A549 (cell line): ENCODE data around the gene ITGB2.

Experiments
- CEBPB ChIP-seq, 2 experiments: fragments of >200 bp in 1 of 2; sonication (Bioruptor Twin) in 1 of 2; formaldehyde crosslinking in 1 of 2; IDR thresholded peaks; 2 replicates each; pipeline ENCODE4 v1.6.1; 2012 to 2016
- FOSL2 ChIP-seq, 2 experiments: fragments of 450-650 bp in 1 of 2; fragments of >200 bp in 1 of 2; sonication (Bioruptor Twin) in 1 of 2; formaldehyde crosslinking; IDR thresholded peaks; 2 replicates each; pipeline versions ENCODE4 v1.5.0 to v1.6.1; 2016 to 2020; ENCODE audit warnings: mild to moderate bottlenecking in 1 of 2, moderate library complexity in 1 of 2
- KDM5A ChIP-seq: fragments of 200-600 bp; sonication (generic); IDR thresholded peaks from 2 replicates; pipeline ENCODE4 v1.6.1; 2016; ENCODE audit warnings: antibody characterized with exemption, mild to moderate bottlenecking
- MAFK ChIP-seq: fragments of 450-650 bp; IDR thresholded peaks from 2 replicates; pipeline ENCODE4 v1.6.1; 2014; ENCODE audit not compliant: partially characterized antibody
- NFE2L2 ChIP-seq: fragments of 150-350 bp; conservative IDR thresholded peaks from 2 replicates; pipeline ENCODE4 v1.6.1; 2014; ENCODE audit warnings: low read length
- POLR2A ChIP-seq: IDR thresholded peaks from 2 replicates; pipeline ENCODE4 v1.6.1; 2012; ENCODE audit warnings: mild to moderate bottlenecking, low read length
- RAD21 ChIP-seq, 2 experiments: fragments of >200 bp in 1 of 2; sonication (Bioruptor Twin) in 1 of 2; formaldehyde crosslinking in 1 of 2; IDR thresholded peaks in 1 of 2; conservative IDR thresholded peaks in 1 of 2; 2 replicates in 1 of 2; 3 replicates in 1 of 2; pipeline ENCODE4 v1.6.1; 2012 to 2018; ENCODE audit warnings: inconsistent platforms in 1 of 2
- RCOR1 ChIP-seq: fragments of 150-350 bp; IDR thresholded peaks from 2 replicates; pipeline ENCODE4 v1.6.1; 2014; ENCODE audit warnings: antibody characterized with exemption, low read length, low read depth
- TF ChIP-seq, protein P1 (sequence below): fragments of >200 bp; sonication (Bioruptor Twin); formaldehyde crosslinking; IDR thresholded peaks from 3 replicates; pipeline ENCODE4 v1.5.1; 2016
- TF ChIP-seq, protein P2 (sequence below): IDR thresholded peaks from 2 replicates; pipeline ENCODE4 v1.6.1; 2012; ENCODE audit warnings: low read depth, borderline replicate concordance
- TF ChIP-seq, protein P3 (sequence below): fragments of 150-350 bp; IDR thresholded peaks from 2 replicates; pipeline ENCODE4 v1.6.1; 2014; ENCODE audit warnings: low read depth, mild to moderate bottlenecking, low read length
- TF ChIP-seq, protein P4 (sequence below): IDR thresholded peaks from 2 replicates; pipeline ENCODE4 v1.6.1; 2012
- TF ChIP-seq, protein P5 (sequence below): fragments of 450-650 bp; IDR thresholded peaks from 2 replicates; pipeline ENCODE4 v1.6.1; 2014; ENCODE audit warnings: antibody characterized with exemption
- TF ChIP-seq, protein P6 (sequence below): fragments of 200-600 bp; sonication (generic); IDR thresholded peaks from 2 replicates; pipeline ENCODE4 v1.6.1; 2016; ENCODE audit warnings: antibody characterized with exemption, mild to moderate bottlenecking, moderate library complexity

DNA sequence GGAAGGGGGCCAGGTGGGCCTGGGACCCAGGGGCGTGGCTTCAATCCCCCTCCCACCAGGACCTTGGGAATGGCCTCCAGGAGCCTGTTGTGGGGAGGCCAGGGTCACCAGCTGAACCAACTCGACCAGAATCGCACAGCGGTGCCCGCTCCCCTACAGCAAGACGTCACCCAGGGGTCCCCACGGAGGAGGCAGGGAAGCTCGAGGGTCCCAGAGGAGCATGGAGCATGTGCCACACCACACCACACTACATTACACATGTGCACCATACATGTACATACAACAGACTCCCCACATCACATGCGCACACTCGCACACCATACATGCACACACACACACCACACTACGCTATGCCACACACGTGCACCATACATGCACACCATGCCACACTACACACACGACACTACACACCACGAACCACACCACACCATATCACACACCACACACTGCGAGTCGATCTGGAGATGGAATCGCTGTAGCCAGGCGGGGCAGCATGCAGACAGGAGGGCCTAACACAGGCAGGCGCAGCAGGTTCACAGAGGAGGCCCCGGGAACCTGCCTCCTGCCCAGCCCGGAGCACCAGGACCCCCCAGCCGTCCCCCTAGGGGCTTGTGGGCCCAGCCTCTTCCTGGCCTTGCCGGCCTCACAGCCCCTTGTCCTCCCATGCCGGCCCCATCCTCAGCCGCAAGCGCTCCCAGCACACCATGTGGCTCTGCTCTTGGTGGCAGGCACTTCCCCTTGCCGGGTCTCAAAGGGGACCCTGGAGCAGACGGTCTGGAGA lies 596 bp downstream of the ITGB2 start:
- TF ChIP-seq CEBPB (IDR thresholded peaks at IDR 0.05) (no peak), RCOR1 (no peak), POLR2A (no peak), KDM5A (no peak), NFE2L2 (no peak), MAFK (no peak), FOSL2 (IDR thresholded peaks at IDR 0.05) (no peak), FOSL2 (CRISPR knock-in tag; IDR thresholded peaks at IDR 0.05) (no peak), RAD21 (conservative IDR thresholded peaks at IDR 0.05 in 1 of 2, IDR thresholded peaks at IDR 0.05 in 1 of 2) (no peak)
- TF ChIP-seq, protein P1, sequence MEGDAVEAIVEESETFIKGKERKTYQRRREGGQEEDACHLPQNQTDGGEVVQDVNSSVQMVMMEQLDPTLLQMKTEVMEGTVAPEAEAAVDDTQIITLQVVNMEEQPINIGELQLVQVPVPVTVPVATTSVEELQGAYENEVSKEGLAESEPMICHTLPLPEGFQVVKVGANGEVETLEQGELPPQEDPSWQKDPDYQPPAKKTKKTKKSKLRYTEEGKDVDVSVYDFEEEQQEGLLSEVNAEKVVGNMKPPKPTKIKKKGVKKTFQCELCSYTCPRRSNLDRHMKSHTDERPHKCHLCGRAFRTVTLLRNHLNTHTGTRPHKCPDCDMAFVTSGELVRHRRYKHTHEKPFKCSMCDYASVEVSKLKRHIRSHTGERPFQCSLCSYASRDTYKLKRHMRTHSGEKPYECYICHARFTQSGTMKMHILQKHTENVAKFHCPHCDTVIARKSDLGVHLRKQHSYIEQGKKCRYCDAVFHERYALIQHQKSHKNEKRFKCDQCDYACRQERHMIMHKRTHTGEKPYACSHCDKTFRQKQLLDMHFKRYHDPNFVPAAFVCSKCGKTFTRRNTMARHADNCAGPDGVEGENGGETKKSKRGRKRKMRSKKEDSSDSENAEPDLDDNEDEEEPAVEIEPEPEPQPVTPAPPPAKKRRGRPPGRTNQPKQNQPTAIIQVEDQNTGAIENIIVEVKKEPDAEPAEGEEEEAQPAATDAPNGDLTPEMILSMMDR, result no peak
- TF ChIP-seq, protein P2, sequence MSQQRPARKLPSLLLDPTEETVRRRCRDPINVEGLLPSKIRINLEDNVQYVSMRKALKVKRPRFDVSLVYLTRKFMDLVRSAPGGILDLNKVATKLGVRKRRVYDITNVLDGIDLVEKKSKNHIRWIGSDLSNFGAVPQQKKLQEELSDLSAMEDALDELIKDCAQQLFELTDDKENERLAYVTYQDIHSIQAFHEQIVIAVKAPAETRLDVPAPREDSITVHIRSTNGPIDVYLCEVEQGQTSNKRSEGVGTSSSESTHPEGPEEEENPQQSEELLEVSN, result no peak
- TF ChIP-seq, protein P3, sequence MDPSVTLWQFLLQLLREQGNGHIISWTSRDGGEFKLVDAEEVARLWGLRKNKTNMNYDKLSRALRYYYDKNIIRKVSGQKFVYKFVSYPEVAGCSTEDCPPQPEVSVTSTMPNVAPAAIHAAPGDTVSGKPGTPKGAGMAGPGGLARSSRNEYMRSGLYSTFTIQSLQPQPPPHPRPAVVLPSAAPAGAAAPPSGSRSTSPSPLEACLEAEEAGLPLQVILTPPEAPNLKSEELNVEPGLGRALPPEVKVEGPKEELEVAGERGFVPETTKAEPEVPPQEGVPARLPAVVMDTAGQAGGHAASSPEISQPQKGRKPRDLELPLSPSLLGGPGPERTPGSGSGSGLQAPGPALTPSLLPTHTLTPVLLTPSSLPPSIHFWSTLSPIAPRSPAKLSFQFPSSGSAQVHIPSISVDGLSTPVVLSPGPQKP, result no peak
- TF ChIP-seq, protein P4, sequence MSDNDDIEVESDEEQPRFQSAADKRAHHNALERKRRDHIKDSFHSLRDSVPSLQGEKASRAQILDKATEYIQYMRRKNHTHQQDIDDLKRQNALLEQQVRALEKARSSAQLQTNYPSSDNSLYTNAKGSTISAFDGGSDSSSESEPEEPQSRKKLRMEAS, result no peak
- TF ChIP-seq, protein P5, sequence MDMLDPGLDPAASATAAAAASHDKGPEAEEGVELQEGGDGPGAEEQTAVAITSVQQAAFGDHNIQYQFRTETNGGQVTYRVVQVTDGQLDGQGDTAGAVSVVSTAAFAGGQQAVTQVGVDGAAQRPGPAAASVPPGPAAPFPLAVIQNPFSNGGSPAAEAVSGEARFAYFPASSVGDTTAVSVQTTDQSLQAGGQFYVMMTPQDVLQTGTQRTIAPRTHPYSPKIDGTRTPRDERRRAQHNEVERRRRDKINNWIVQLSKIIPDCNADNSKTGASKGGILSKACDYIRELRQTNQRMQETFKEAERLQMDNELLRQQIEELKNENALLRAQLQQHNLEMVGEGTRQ, result no peak
- TF ChIP-seq, protein P6, sequence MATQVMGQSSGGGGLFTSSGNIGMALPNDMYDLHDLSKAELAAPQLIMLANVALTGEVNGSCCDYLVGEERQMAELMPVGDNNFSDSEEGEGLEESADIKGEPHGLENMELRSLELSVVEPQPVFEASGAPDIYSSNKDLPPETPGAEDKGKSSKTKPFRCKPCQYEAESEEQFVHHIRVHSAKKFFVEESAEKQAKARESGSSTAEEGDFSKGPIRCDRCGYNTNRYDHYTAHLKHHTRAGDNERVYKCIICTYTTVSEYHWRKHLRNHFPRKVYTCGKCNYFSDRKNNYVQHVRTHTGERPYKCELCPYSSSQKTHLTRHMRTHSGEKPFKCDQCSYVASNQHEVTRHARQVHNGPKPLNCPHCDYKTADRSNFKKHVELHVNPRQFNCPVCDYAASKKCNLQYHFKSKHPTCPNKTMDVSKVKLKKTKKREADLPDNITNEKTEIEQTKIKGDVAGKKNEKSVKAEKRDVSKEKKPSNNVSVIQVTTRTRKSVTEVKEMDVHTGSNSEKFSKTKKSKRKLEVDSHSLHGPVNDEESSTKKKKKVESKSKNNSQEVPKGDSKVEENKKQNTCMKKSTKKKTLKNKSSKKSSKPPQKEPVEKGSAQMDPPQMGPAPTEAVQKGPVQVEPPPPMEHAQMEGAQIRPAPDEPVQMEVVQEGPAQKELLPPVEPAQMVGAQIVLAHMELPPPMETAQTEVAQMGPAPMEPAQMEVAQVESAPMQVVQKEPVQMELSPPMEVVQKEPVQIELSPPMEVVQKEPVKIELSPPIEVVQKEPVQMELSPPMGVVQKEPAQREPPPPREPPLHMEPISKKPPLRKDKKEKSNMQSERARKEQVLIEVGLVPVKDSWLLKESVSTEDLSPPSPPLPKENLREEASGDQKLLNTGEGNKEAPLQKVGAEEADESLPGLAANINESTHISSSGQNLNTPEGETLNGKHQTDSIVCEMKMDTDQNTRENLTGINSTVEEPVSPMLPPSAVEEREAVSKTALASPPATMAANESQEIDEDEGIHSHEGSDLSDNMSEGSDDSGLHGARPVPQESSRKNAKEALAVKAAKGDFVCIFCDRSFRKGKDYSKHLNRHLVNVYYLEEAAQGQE, result no peak
